Measurements from ENCODE around the gene LSS. TPM values are rescaled to one million over a fixed set of nuclear protein-coding genes. Genes with fewer than 3 reads are reported as not detected.
"Not testable (repeated sequence)": the region's sequence is repeated elsewhere in the genome, so short reads cannot be mapped to it uniquely, and the experiment has no call there.

LSS gene
- total and polyA plus RNA-seq, 8 donors = 34.9 to 184 (median 54.5) TPM

DNA sequence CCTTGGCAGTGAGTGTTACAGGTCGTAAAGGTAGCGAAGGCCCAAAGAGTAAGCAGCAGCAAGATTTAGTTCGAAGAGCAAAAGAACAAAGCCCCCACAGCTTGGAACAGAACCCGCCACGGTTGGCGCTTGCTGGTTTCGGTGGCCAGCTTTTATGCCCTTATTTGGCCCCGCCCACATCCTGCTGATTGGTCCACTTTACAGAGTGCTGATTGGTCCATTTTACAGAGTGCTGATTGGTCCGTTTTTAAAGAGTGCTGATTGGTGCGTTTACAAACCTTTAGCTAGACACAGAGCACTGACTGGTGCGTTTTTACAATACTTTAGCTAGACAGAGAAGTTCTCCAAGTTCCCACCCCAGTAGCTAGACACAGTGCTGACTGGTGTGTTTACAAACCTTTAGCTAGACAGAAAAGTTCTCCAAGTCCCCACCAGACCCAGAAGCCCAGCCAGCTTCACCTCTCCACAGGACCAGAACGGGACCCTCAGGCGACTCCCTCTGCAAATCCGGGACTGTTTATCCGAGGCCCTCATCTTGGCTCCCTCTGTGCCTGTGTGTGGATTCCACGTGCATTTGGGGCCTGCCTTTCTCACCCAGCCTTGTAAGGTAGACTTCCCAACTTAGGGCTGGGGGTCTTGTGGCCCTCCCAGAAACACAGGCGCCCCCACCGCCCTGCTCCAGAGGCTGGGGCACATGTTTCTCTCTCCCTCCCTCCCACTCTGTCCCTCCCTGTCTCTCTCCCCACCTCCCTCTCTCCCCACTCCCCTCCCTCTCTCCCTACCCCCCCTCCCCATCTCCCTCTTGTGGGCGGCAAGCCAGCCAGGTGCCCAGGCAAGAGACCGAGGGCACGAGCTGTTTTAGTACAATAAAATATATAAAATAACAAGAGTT lies 85.7 kb downstream of the LSS start:
- H3K4me3 ChIP-seq = no peak overlapping the region
- H3K4me1 ChIP-seq = peaks cover 0 to 6% of the 10 kb centered on the region in 2 donors
- peak in 1 of 4 donors; percentile 34 for DNase-seq
- no peak overlapping the region for H3K27ac ChIP-seq
- peaks cover 0 to 23% of the 10 kb centered on the region in 2 donors for H3K27me3 ChIP-seq
- TF ChIP-seq CTCF (IDR thresholded peaks at IDR 0.05) = no peak
- peaks cover 0 to 3% of the 10 kb centered on the region in 2 donors for H3K9me3 ChIP-seq
- no peak for ATAC-seq
- H3K36me3 ChIP-seq = no peaks in the 10 kb centered on the region
- intact Hi-C loops (cut with DNase I) = no loop called here

DNA sequence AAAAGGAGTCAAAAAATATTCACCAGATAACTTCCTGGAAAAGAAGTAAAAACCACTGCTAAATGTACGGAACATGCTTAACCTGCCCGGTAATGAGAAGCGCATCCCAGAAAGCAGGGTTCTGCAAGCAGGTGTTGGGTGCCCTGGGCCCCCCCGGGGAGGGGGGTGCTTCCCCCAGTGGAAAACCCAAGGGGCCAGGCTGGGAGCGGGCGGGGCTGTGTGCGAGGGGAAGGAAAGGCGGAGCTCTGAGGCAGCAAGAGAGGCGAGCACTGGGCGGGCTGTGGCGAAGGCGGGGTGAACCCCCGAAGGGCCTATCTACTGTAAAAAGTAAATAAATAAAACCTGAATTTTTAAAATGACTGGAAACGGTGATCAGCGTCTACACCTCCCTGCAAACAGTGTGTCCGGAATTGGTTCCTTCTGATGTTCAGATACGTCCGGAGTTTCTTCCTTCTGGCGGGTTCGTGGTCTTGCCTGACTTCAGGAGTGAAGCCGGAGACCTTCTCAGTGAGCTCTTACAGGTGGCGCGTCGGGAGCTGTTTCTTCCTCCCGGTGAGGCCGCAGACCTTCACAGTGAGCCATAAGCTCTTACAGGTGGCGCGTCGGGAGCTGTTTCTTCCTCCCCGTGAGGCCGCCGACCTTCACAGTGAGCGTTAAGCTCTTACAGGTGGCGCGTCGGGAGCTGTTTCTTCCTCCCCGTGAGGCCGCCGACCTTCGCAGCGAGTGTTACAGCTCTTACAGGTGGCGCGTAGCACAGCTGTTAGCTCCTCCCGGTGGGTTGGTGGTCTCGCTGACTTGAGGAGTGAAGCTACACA lies 86.6 kb downstream of the LSS start:
- ATAC-seq (no peak), DNase-seq (peak in 1 of 4 donors; percentile 73)
- no peak overlapping the region for H3K4me3 ChIP-seq
- H3K4me1 ChIP-seq = peaks cover 0 to 6% of the 10 kb centered on the region in 2 donors
- intact Hi-C loops (cut with DNase I) = no loop called here
- H3K36me3 ChIP-seq = no peaks in the 10 kb centered on the region
- H3K27ac ChIP-seq = no peak overlapping the region
- TF ChIP-seq CTCF (IDR thresholded peaks at IDR 0.05) = no peak
- peaks cover 0 to 32% of the 10 kb centered on the region in 2 donors for H3K27me3 ChIP-seq
- H3K9me3 ChIP-seq = peaks cover 0 to 3% of the 10 kb centered on the region in 2 donors

DNA sequence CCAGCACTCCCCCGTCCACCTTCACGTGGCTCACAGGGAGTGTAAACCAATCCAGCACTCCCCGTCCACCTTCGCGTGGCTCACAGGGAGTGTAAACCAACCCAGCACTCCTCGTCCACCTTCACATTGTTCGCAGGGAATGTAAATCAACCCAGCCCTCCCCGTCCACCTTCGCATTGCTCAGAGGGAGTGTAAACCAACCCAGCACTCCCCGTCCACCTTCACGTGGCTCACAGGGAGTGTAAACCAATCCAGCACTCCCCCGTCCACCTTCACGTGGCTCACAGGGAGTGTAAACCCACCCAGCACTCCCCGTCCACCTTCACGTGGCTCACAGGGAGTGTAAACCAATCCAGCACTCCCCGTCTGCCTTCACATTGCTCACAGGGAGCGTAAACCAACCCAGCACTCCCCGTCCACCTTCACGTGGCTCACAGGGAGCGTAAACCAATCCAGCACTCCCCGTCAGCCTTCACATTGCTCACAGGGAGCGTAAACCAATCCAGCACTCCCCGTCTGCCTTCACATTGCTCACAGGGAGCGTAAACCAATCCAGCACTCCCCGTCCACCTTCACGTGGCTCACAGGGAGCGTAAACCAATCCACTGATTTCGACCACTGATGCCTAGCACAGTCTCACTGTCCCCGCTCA lies 88.1 kb downstream of the LSS start:
- H3K4me1 ChIP-seq; H3K36me3 ChIP-seq; intact Hi-C loops (cut with DNase I); ATAC-seq; H3K9me3 ChIP-seq; H3K27ac ChIP-seq; H3K4me3 ChIP-seq: not testable (repeated sequence)
- peaks cover 0 to 39% of the 10 kb centered on the region in 2 donors for H3K27me3 ChIP-seq
- DNase-seq = peak in 1 of 4 donors; percentile 20

GRCh38 chr21:46139686-46140085 lies 88.9 kb downstream of the LSS start:
- peaks cover 0 to 6% of the 10 kb centered on the region in 2 donors for H3K4me1 ChIP-seq
- intact Hi-C loops (cut with DNase I) = no loop called here
- H3K27ac ChIP-seq = no peak overlapping the region
- H3K36me3 ChIP-seq = no peaks in the 10 kb centered on the region
- H3K27me3 ChIP-seq = peaks cover 0 to 39% of the 10 kb centered on the region in 2 donors
- peak in 1 of 4 donors; percentile 55 for DNase-seq
- H3K9me3 ChIP-seq = peaks cover 0 to 3% of the 10 kb centered on the region in 2 donors
- no peak for TF ChIP-seq CTCF (IDR thresholded peaks at IDR 0.05)
- no peak for ATAC-seq
- H3K4me3 ChIP-seq = no peak overlapping the region

- H3K27me3 ChIP-seq = peaks cover 0 to 39% of the 10 kb centered on the region in 2 donors
- no peaks in the 10 kb centered on the region for H3K36me3 ChIP-seq
- H3K4me3 ChIP-seq = no peak overlapping the region
- intact Hi-C loops (cut with DNase I) = no loop called here
- peaks cover 0 to 3% of the 10 kb centered on the region in 2 donors for H3K9me3 ChIP-seq
- DNase-seq = peak in 1 of 4 donors; percentile 78
- ATAC-seq = no peak
- no peak for TF ChIP-seq CTCF (IDR thresholded peaks at IDR 0.05)
- no peak overlapping the region for H3K27ac ChIP-seq
- no peaks in the 10 kb centered on the region for H3K4me1 ChIP-seq
These were observed 90.1 kb downstream of the LSS start for GRCh38 chr21:46138383-46138970.

Measured in left lung (tissue), 10 donors.